Hematopoietic multipotent progenitor cell (in vitro differentiated cells): ENCODE results near the gene GARIN5B. TPM values are rescaled to one million over a fixed set of nuclear protein-coding genes. Genes with fewer than 3 reads are reported as not detected.

Experiments used
- DNase-seq, 3 donors: peaks; one replicate each; pipeline ENCODE4 v3.0.0-alpha.2; 2011 to 2015; ENCODE audit warnings: low read depth in 2 of 3, low spot score in 2 of 3
- total RNA-seq: library from RNA; depleted of rRNA; stranded (reverse); fragments of >200 nt; gene quantifications from one replicate; pipeline ENCODE4 v1.2.3, GENCODE V29; 2012

GARIN5B gene
- total RNA-seq, 1 donor = not detected

DNA sequence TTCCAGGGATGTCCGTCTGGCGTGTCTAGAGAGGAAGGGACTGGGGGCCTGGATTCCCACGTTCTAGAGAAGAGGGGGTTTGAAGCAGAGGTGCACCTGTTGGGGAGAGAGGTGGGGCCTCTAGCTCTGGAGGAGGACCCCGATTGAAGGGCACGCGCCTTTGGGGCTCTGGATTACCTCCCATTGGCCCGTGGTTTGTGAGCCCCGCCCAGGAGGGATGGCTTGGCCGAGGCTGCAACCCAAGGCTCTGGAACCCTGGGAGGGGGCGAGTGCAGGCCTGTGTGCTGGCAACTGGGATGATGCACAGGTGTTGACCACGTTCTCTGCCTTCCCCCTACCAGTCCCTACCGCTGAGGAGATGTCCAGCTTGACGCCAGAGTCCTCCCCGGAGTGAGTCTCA is 58.1 kb downstream of the GARIN5B start:
- DNase-seq = no peak

Other genes with a start within 250 kb of the GARIN5B start
- 43.4 TPM for gene PPP1R12C, start 245.6 kb downstream of the GARIN5B start, total RNA-seq
- gene TNNT1, start 214.1 kb downstream of the GARIN5B start, total RNA-seq = not detected
- gene TNNI3, start 205.5 kb downstream of the GARIN5B start, total RNA-seq = not detected
- 1.3 TPM for gene DNAAF3, start 196.6 kb downstream of the GARIN5B start, total RNA-seq
- gene SYT5, start 183.0 kb downstream of the GARIN5B start, total RNA-seq = 0.54 TPM
- gene PTPRH, start 153.8 kb downstream of the GARIN5B start, total RNA-seq = under 0.01 TPM
- gene TMEM86B, start 134.5 kb downstream of the GARIN5B start, total RNA-seq = 12.4 TPM
- 307 TPM for gene PPP6R1, start 104.2 kb downstream of the GARIN5B start, total RNA-seq
- gene HSPBP1, start 83.2 kb downstream of the GARIN5B start, total RNA-seq = 50.4 TPM
- 3.5 TPM for gene BRSK1, start 79.3 kb downstream of the GARIN5B start, total RNA-seq
- gene TMEM150B, start 37.9 kb downstream of the GARIN5B start, total RNA-seq = 5.4 TPM
- gene KMT5C, start 23.4 kb downstream of the GARIN5B start, total RNA-seq = 22.4 TPM
- 0.27 TPM for gene COX6B2, start 8.5 kb downstream of the GARIN5B start, total RNA-seq
- 0.27 TPM for gene IL11, start 7.2 kb upstream of the GARIN5B start, total RNA-seq
- not detected for gene TMEM190, start 13.6 kb upstream of the GARIN5B start, total RNA-seq
- gene TMEM238, start 21.0 kb upstream of the GARIN5B start, total RNA-seq = 2.7 TPM
- gene RPL28, start 22.7 kb upstream of the GARIN5B start, total RNA-seq = 2,604 TPM
- gene UBE2S, start 44.5 kb upstream of the GARIN5B start, total RNA-seq = 26.7 TPM
- gene SHISA7, start 80.0 kb upstream of the GARIN5B start, total RNA-seq = under 0.01 TPM
- gene ISOC2, start 98.4 kb upstream of the GARIN5B start, total RNA-seq = 63.3 TPM
- gene C19orf85, start 101.5 kb upstream of the GARIN5B start, total RNA-seq = not detected
- gene ZNF628, start 113.4 kb upstream of the GARIN5B start, total RNA-seq = 8.3 TPM
- 12.7 TPM for gene NAT14, start 121.9 kb upstream of the GARIN5B start, total RNA-seq
- 0.27 TPM for gene SSC5D, start 125.2 kb upstream of the GARIN5B start, total RNA-seq
- gene SBK2, start 173.9 kb upstream of the GARIN5B start, total RNA-seq = under 0.01 TPM
- 0.54 TPM for gene SBK3, start 182.3 kb upstream of the GARIN5B start, total RNA-seq
- 7.0 TPM for gene ZNF579, start 217.6 kb upstream of the GARIN5B start, total RNA-seq
- 8.6 TPM for gene FIZ1, start 236.3 kb upstream of the GARIN5B start, total RNA-seq
- 21.3 TPM for gene ZNF524, start 237.0 kb upstream of the GARIN5B start, total RNA-seq
- 4.0 TPM for gene ZNF865, start 242.4 kb upstream of the GARIN5B start, total RNA-seq